ENCODE measurements around the gene SDHB. TPM values are rescaled to one million over a fixed set of nuclear protein-coding genes. Genes with fewer than 3 reads are reported as not detected.

The SDHB gene
- total RNA-seq (2014; rRNA removed) (283 and 336 TPM in 2 replicates), Bru-seq, nascent RNA (percentile 80 among the genes with signal in this experiment), BruChase-seq, experiment 1, labeled RNA remaining after a 6-hour chase (percentile 79 among the genes with signal in this experiment), BruChase-seq, experiment 2, labeled RNA remaining after a 2-hour chase (percentile 73 among the genes with signal in this experiment)
- long read RNA-seq, transcript SDHB-201 (8 exons, 1,153 nt): major isoform, 155 of 181 reads
- long read RNA-seq, partial matches to known transcripts: 20 of 181 reads
- long read RNA-seq, other reads (novel, unspliced or antisense): 6 of 181 reads

DNA sequence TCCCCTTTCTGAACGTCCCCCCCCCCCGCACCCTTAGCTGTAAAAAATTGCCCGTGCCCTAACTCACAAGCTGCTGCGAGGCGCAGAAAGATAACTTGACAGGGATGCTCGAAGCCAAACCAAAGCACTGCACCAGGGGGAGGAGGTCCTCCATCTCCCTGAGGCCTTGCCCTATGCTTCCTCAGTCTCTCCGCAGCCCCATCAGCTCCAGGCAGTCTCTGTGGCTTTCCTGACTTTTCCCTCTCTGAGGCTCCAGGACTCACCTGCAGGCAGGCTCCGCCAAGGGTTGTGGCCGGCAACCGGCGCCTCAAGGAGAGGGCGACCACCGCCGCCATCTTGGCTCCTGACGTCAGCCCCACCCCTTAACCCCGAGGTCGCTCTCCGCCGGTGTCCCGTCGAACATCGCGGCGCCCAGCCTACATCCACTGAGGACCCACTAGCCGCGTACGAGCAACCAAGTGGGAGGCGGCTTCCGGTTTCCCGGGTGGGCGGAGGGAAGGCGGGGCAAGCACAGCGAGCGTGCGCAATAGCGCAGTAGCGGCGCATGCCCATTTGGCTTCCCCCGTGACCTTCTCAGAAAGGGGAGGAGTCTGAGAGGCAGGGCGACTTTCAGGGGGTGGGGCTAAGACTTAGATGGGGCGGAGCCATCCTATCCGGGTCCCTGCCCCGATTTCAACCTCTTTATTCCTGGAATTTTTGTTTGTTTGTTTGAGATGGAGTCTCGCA is at the start of gene SDHB:
Gene SDHB, minus strand, starts transcription at position 348 of the 726 bp plus-strand sequence. Its CDS starts 13 bp downstream, at position 335.
- peak within 1 kb of the TSS; percentile 95 for H3K4me3 ChIP-seq (ENCODE audit: low read length)
- H3K9me3 ChIP-seq (ENCODE audit: low read length): no peaks in the 10 kb centered on the region
- BruUV-seq (replicated peaks): TSS peak; percentile 66
- ChIA-PET POLR2A (ENCODE audit: unreplicated experiment) (no interaction called here), CTCF (no interaction called here)
- H3K4me2 ChIP-seq (ENCODE audit: low read length): peak within 1 kb of the TSS; percentile 93
- no peaks in the 10 kb centered on the region for H3F3A ChIP-seq (ENCODE audit: low read length, unreplicated experiment)
- DNase-seq (peak; percentile 98), ATAC-seq (peak; percentile 99)
- TF ChIP-seq EZH2 (IDR thresholded peaks at IDR 0.05; ENCODE audit: low read length, unreplicated experiment): no peak
- TF ChIP-seq, protein P1, sequence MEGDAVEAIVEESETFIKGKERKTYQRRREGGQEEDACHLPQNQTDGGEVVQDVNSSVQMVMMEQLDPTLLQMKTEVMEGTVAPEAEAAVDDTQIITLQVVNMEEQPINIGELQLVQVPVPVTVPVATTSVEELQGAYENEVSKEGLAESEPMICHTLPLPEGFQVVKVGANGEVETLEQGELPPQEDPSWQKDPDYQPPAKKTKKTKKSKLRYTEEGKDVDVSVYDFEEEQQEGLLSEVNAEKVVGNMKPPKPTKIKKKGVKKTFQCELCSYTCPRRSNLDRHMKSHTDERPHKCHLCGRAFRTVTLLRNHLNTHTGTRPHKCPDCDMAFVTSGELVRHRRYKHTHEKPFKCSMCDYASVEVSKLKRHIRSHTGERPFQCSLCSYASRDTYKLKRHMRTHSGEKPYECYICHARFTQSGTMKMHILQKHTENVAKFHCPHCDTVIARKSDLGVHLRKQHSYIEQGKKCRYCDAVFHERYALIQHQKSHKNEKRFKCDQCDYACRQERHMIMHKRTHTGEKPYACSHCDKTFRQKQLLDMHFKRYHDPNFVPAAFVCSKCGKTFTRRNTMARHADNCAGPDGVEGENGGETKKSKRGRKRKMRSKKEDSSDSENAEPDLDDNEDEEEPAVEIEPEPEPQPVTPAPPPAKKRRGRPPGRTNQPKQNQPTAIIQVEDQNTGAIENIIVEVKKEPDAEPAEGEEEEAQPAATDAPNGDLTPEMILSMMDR (conservative IDR thresholded peaks at IDR 0.05; ENCODE audit: low read depth, low read length): no peak
- TF ChIP-seq EZH2phosphoT487 (IDR thresholded peaks at IDR 0.05; ENCODE audit: borderline replicate concordance, low read length): no peak
- H3K9me2 ChIP-seq (replicated peaks; ENCODE audit: low read length): no peaks in the 10 kb centered on the region
- peak within 1 kb of the TSS; percentile 82 for H3K9ac ChIP-seq (ENCODE audit: low read length)
- H3K36me3 ChIP-seq (ENCODE audit: low read depth, low read length): peaks cover 18% of the 10 kb centered on the region
- intact Hi-C loops (cut with micrococcal nuclease): no loop called here
- peak within 1 kb of the TSS; percentile 63 for H2AFZ ChIP-seq (ENCODE audit: low read length)
- no peaks in the 10 kb centered on the region for H3K27me3 ChIP-seq (ENCODE audit: low read length)
- peak within 1 kb of the TSS; percentile 43 for H3K27ac ChIP-seq (ENCODE audit: low read length)
- 0 out of 2 replicates have a peak, but pooled peaks cover 5% of the 10 kb centered on the region for H4K20me1 ChIP-seq (ENCODE audit: low read length)
- peaks cover 49% of the 10 kb centered on the region for H3K79me2 ChIP-seq (ENCODE audit: low read length)
- H3K4me1 ChIP-seq (ENCODE audit: insufficient read depth, low read length): peaks cover 9% of the 10 kb centered on the region

DNA sequence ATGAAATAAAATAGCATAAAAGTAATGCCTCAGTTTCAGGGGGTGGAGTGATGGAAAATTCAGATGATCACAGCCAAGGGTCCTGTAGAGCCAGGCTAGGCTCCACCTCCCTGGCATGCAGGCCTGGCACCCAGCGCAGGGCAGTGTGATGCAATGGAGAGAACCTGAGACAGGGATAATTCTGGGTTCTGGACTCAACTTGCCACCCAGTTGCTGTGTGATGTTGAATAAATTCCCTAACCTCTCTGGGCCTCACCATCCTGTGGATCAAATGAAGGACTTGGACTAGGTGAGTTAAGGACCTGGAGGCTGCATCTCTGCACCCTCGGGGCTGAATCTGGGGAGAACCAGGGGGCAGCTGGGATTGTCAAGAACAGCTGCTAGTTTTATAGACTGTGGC is 48.4 kb upstream of the SDHB start:
- no TSS peak for BruUV-seq (replicated peaks)
- no peak for DNase-seq
- Histone ChIP-seq H3K36me3 (ENCODE audit: low read depth, low read length) (no peaks in the 10 kb centered on the region), H3K79me2 (ENCODE audit: low read length) (no peaks in the 10 kb centered on the region), H3K4me2 (ENCODE audit: low read length) (no peak overlapping the region), H3K9me2 (replicated peaks; ENCODE audit: low read length) (no peaks in the 10 kb centered on the region), H2AFZ (ENCODE audit: low read length) (no peak overlapping the region), H3K9ac (ENCODE audit: low read length) (no peak overlapping the region), H3K9me3 (ENCODE audit: low read length) (no peaks in the 10 kb centered on the region), H4K20me1 (ENCODE audit: low read length) (no peaks in the 10 kb centered on the region), H3K27ac (ENCODE audit: low read length) (no peak overlapping the region), H3K4me1 (ENCODE audit: insufficient read depth, low read length) (0 out of 2 replicates have a peak, but pooled peaks cover 4% of the 10 kb centered on the region), H3F3A (ENCODE audit: low read length, unreplicated experiment) (no peaks in the 10 kb centered on the region), H3K27me3 (ENCODE audit: low read length) (no peaks in the 10 kb centered on the region), H3K4me3 (ENCODE audit: low read length) (no peak overlapping the region)
- ATAC-seq: no peak
- intact Hi-C loops (cut with micrococcal nuclease): no loop called here
- no peak for TF ChIP-seq EZH2 (IDR thresholded peaks at IDR 0.05; ENCODE audit: low read length, unreplicated experiment)
- TF ChIP-seq, protein P1 (conservative IDR thresholded peaks at IDR 0.05; ENCODE audit: low read depth, low read length): no peak
- no peak for TF ChIP-seq EZH2phosphoT487 (IDR thresholded peaks at IDR 0.05; ENCODE audit: borderline replicate concordance, low read length)
- CTCF ChIA-PET: no interaction called here
- POLR2A ChIA-PET (ENCODE audit: unreplicated experiment): no interaction called here

DNA sequence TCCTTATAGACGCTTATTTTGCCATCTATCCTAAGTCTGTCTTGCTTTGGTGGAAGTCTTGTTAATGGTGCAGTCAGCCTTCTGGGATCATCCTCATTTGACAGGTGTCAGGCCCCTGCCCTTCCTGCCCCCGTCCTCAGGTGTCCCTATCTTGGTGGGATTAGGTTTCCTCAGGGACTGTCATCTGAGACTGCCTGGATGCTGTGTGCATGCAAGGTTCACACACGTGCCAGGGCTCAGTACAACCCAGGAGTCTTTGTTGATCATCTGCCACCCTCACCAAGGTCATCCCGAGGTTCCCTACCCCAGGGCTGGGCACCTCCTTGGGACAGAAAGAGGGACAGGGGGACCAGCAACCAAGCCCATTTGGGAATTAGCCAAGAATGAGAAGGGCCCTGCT is 47.4 kb upstream of the SDHB start:
- TF ChIP-seq, protein P1 (conservative IDR thresholded peaks at IDR 0.05; ENCODE audit: low read depth, low read length): no peak
- TF ChIP-seq EZH2 (IDR thresholded peaks at IDR 0.05; ENCODE audit: low read length, unreplicated experiment) (no peak), EZH2phosphoT487 (IDR thresholded peaks at IDR 0.05; ENCODE audit: borderline replicate concordance, low read length) (no peak)

More for the DNA sequence above, 47.4 kb upstream of the SDHB start:
- Histone ChIP-seq H3K9me3 (ENCODE audit: low read length) (no peaks in the 10 kb centered on the region), H3K36me3 (ENCODE audit: low read depth, low read length) (no peaks in the 10 kb centered on the region), H3K4me1 (ENCODE audit: insufficient read depth, low read length) (0 out of 2 replicates have a peak, but pooled peaks cover 4% of the 10 kb centered on the region), H3K79me2 (ENCODE audit: low read length) (no peaks in the 10 kb centered on the region), H3K4me2 (ENCODE audit: low read length) (no peak overlapping the region), H3K27me3 (ENCODE audit: low read length) (no peaks in the 10 kb centered on the region), H3K9ac (ENCODE audit: low read length) (no peak overlapping the region), H3F3A (ENCODE audit: low read length, unreplicated experiment) (no peaks in the 10 kb centered on the region), H2AFZ (ENCODE audit: low read length) (no peak overlapping the region), H3K9me2 (replicated peaks; ENCODE audit: low read length) (no peaks in the 10 kb centered on the region), H3K27ac (ENCODE audit: low read length) (no peak overlapping the region), H3K4me3 (ENCODE audit: low read length) (no peak overlapping the region), H4K20me1 (ENCODE audit: low read length) (no peaks in the 10 kb centered on the region)
- intact Hi-C loops (cut with micrococcal nuclease): no loop called here
- DNase-seq (no peak), ATAC-seq (no peak)
- no TSS peak for BruUV-seq (replicated peaks)
- CTCF ChIA-PET: no interaction called here
- POLR2A ChIA-PET (ENCODE audit: unreplicated experiment): no interaction called here
